ENCODE data around the gene TRMT112. TPM values are rescaled to one million over a fixed set of nuclear protein-coding genes. Genes with fewer than 3 reads are reported as not detected.
A peak's percentile ranks its signal among the peaks of the same experiment; 100 is the strongest.

TRMT112 gene
- polyA plus RNA-seq, 1 donor from 2014 or later, result 335 TPM

GRCh38 chr11:64286801-64287159, 30.6 kb downstream of the TRMT112 start:
- no peaks in the 10 kb centered on the region for H3K36me3 ChIP-seq (ENCODE audit: insufficient read depth, low read length)
- TF ChIP-seq REST (IDR thresholded peaks at IDR 0.05; ENCODE audit: borderline replicate concordance), result no peak
- TF ChIP-seq CTCF (IDR thresholded peaks at IDR 0.05; ENCODE audit: poor library complexity, severe bottlenecking), result no peak
- no peak for TF ChIP-seq MXI1 (conservative IDR thresholded peaks at IDR 0.05; ENCODE audit: poor library complexity, severe bottlenecking)
- no peak for TF ChIP-seq EP300 (conservative IDR thresholded peaks at IDR 0.05; ENCODE audit: poor library complexity, severe bottlenecking)
- TF ChIP-seq SMC3 (conservative IDR thresholded peaks at IDR 0.05; ENCODE audit: poor library complexity), result no peak
- TF ChIP-seq POLR2AphosphoS5 (IDR thresholded peaks at IDR 0.05), result no peak
- TF ChIP-seq TAF1 (IDR thresholded peaks at IDR 0.05; ENCODE audit: low read depth), result no peak
- no peak for TF ChIP-seq EZH2 (IDR thresholded peaks at IDR 0.05; ENCODE audit: borderline replicate concordance, insufficient read depth, low read length, poor library complexity, severe bottlenecking)
- no peaks in the 10 kb centered on the region for H3F3A ChIP-seq (ENCODE audit: insufficient read depth, low read length, poor library complexity, severe bottlenecking)
- H3K9me2 ChIP-seq (ENCODE audit: insufficient read depth, low read length), result no peaks in the 10 kb centered on the region
- peak overlapping the region; percentile 93 for H3K9ac ChIP-seq (ENCODE audit: low read length)
- H3K79me2 ChIP-seq (replicated peaks; ENCODE audit: insufficient read depth, low read length), result peaks cover 11% of the 10 kb centered on the region
- H3K27ac ChIP-seq (ENCODE audit: low read length), result no peak overlapping the region
- no peaks in the 10 kb centered on the region for H3K9me3 ChIP-seq (ENCODE audit: low read length)
- no peak overlapping the region for H2AFZ ChIP-seq (ENCODE audit: low read depth, low read length)
- peak overlapping the region; percentile 81 for H3K4me2 ChIP-seq (ENCODE audit: low read length)
- no peaks in the 10 kb centered on the region for H4K20me1 ChIP-seq (ENCODE audit: insufficient read depth)
- H3K4me3 ChIP-seq (ENCODE audit: low read length), result peak overlapping the region; percentile 90
- peaks cover 24% of the 10 kb centered on the region for H3K27me3 ChIP-seq (ENCODE audit: insufficient read depth, low read depth, low read length)

- peaks cover 19% of the 10 kb centered on the region for H3K27me3 ChIP-seq (ENCODE audit: insufficient read depth, low read depth, low read length)
- H3K9me3 ChIP-seq (ENCODE audit: low read length), result no peaks in the 10 kb centered on the region
- H3K27ac ChIP-seq (ENCODE audit: low read length), result peak overlapping the region; percentile 56
- no peaks in the 10 kb centered on the region for H3K9me2 ChIP-seq (ENCODE audit: insufficient read depth, low read length)
- peak overlapping the region; percentile 4 for H2AFZ ChIP-seq (ENCODE audit: low read depth, low read length)
- H3K9ac ChIP-seq (ENCODE audit: low read length), result peak overlapping the region; percentile 93
- no peaks in the 10 kb centered on the region for H3K36me3 ChIP-seq (ENCODE audit: insufficient read depth, low read length)
- TF ChIP-seq CTCF (IDR thresholded peaks at IDR 0.05; ENCODE audit: poor library complexity, severe bottlenecking) (peak; percentile 20), EP300 (conservative IDR thresholded peaks at IDR 0.05; ENCODE audit: poor library complexity, severe bottlenecking) (no peak), TAF1 (IDR thresholded peaks at IDR 0.05; ENCODE audit: low read depth) (no peak), MXI1 (conservative IDR thresholded peaks at IDR 0.05; ENCODE audit: poor library complexity, severe bottlenecking) (no peak), EZH2 (IDR thresholded peaks at IDR 0.05; ENCODE audit: borderline replicate concordance, insufficient read depth, low read length, poor library complexity, severe bottlenecking) (no peak), SMC3 (conservative IDR thresholded peaks at IDR 0.05; ENCODE audit: poor library complexity) (no peak)
- H3F3A ChIP-seq (ENCODE audit: insufficient read depth, low read length, poor library complexity, severe bottlenecking), result no peaks in the 10 kb centered on the region
- peaks cover 11% of the 10 kb centered on the region for H3K79me2 ChIP-seq (replicated peaks; ENCODE audit: insufficient read depth, low read length)
- H3K4me3 ChIP-seq (ENCODE audit: low read length), result peak overlapping the region; percentile 90
- peak overlapping the region; percentile 81 for H3K4me2 ChIP-seq (ENCODE audit: low read length)
- no peaks in the 10 kb centered on the region for H4K20me1 ChIP-seq (ENCODE audit: insufficient read depth)
These were observed 31.2 kb downstream of the TRMT112 start for GRCh38 chr11:64285885-64286800.
